Endodermal cell (in vitro differentiated cells): ENCODE measurements around the gene KLHL18. TPM values are rescaled to one million over a fixed set of nuclear protein-coding genes. Genes with fewer than 3 reads are reported as not detected.
A peak's percentile ranks its signal among the peaks of the same experiment; 100 is the strongest.
"Not testable (repeated sequence)": the region's sequence is repeated elsewhere in the genome, so short reads cannot be mapped to it uniquely, and the experiment has no call there.

ENCODE experiments used
- DNase-seq: peaks from one replicate; pipeline ENCODE4 v3.0.0-alpha.2; 2017
- H3K27ac ChIP-seq: 2 replicates; pipeline ENCODE4 v1.5.1; 2013; ENCODE audit warnings: mild to moderate bottlenecking, low read depth, low read length, moderate library complexity
- H3K27me3 ChIP-seq: 2 replicates; pipeline ENCODE4 v1.6.1; 2013; ENCODE audit warnings: mild to moderate bottlenecking, low read length, moderate library complexity; ENCODE audit not compliant: insufficient read depth, control insufficient read depth, poor library complexity, severe bottlenecking
- H3K36me3 ChIP-seq: 2 replicates; pipeline ENCODE4 v1.7.0; 2013; ENCODE audit warnings: mild to moderate bottlenecking, low read length, moderate library complexity; ENCODE audit not compliant: control insufficient read depth, insufficient read depth
- H3K4me1 ChIP-seq: one replicate; pipeline ENCODE4 v1.7.0; 2013; ENCODE audit warnings: low read length; ENCODE audit not compliant: control insufficient read depth, insufficient read depth
- H3K4me3 ChIP-seq: 2 replicates; pipeline ENCODE4 v1.5.1; 2013; ENCODE audit warnings: mild to moderate bottlenecking, low read length, moderate library complexity
- H3K9ac ChIP-seq: 2 replicates; pipeline ENCODE4 v1.6.1; 2013; ENCODE audit warnings: mild to moderate bottlenecking, low read length, moderate library complexity; ENCODE audit not compliant: poor library complexity, severe bottlenecking; ENCODE audit errors: extremely low read depth
- H3K9me3 ChIP-seq: 2 replicates; pipeline ENCODE4 v1.6.1; 2013; ENCODE audit warnings: mild to moderate bottlenecking, low read length, moderate library complexity; ENCODE audit not compliant: control insufficient read depth
- H3K27ac Mint-ChIP-seq: 2 replicates; pipeline ENCODE4 v1.8.0; 2020; ENCODE audit warnings: mixed read lengths
- H3K27me3 Mint-ChIP-seq: 2 replicates; pipeline ENCODE4 v1.8.0; 2021; ENCODE audit warnings: mild to moderate bottlenecking, mixed read lengths; ENCODE audit not compliant: insufficient read depth
- H3K36me3 Mint-ChIP-seq: 2 replicates; pipeline ENCODE4 v1.8.0; 2020; ENCODE audit warnings: low read depth, mixed read lengths
- H3K4me1 Mint-ChIP-seq: 2 replicates; pipeline ENCODE4 v1.8.0; 2020; ENCODE audit warnings: mixed read lengths
- H3K4me3 Mint-ChIP-seq: 2 replicates; pipeline ENCODE4 v1.8.0; 2020; ENCODE audit warnings: mild to moderate bottlenecking, moderate library complexity, mixed read lengths
- H3K9me3 Mint-ChIP-seq: 2 replicates; pipeline ENCODE4 v1.8.0; 2020; ENCODE audit warnings: mild to moderate bottlenecking, mixed read lengths
- CTCF ChIP-seq: fragments of 200-600 bp; sonication (generic); conservative IDR thresholded peaks from 2 replicates; pipeline ENCODE4 v1.5.0; 2021; ENCODE audit warnings: antibody characterized with exemption, mild to moderate bottlenecking
- WGBS, 2 experiments: methylation state at CpG; one replicate each; pipeline versions ENCODE4 v1.1.5 to v1.1.7; 2013; ENCODE audit warnings: missing lambda C conversion rate in 2 of 2, mixed read lengths in 1 of 2; ENCODE audit not compliant: insufficient coverage in 1 of 2, insufficient read length in 1 of 2; 5-methylcytosine and 5-hydroxymethylcytosine counted together
- total RNA-seq, 2 donors: library from RNA; stranded (reverse); fragmentation: NEBNext Ultra II Directional in 1 of 2; extraction: Animal tissue kit (Norgen Biotek cat#: 25700) in 1 of 2; gene quantifications; 2 replicates in 1 of 2; 3 replicates in 1 of 2; pipeline ENCODE4 v1.2.1, GENCODE V29; 2021

Gene KLHL18
- total RNA-seq, 2 donors from 2014 or later, result 20.7 to 28.3 TPM

GRCh38 chr3:47251689-47252088, 31.1 kb upstream of the KLHL18 start:
- peaks cover 2% of the 10 kb centered on the region for H3K4me1 Mint-ChIP-seq
- H3K9me3 Mint-ChIP-seq, result no peaks in the 10 kb centered on the region
- no peak for DNase-seq
- no peak overlapping the region for H3K4me3 Mint-ChIP-seq
- no peaks in the 10 kb centered on the region for H3K27me3 Mint-ChIP-seq
- Histone ChIP-seq H3K9me3 (no peaks in the 10 kb centered on the region), H3K36me3 (no peaks in the 10 kb centered on the region), H3K27me3 (no peaks in the 10 kb centered on the region), H3K27ac (no peak overlapping the region), H3K9ac (no peak overlapping the region), H3K4me1 (no peaks in the 10 kb centered on the region), H3K4me3 (no peak overlapping the region)
- 87 to 94% methylated on average over 2 to 5 of the region's 5 CpGs for WGBS, 2 experiments
- no peak overlapping the region for H3K27ac Mint-ChIP-seq
- TF ChIP-seq CTCF, result no peak
- H3K36me3 Mint-ChIP-seq, result no peaks in the 10 kb centered on the region

GRCh38 chr3:47256331-47256730, 26.4 kb upstream of the KLHL18 start:
- not testable (repeated sequence) for H3K4me3 Mint-ChIP-seq

GRCh38 chr3:47259114-47259513, 23.6 kb upstream of the KLHL18 start:
- no peaks in the 10 kb centered on the region for H3K36me3 ChIP-seq
- H3K9me3 ChIP-seq, result no peaks in the 10 kb centered on the region
- no peaks in the 10 kb centered on the region for H3K27me3 ChIP-seq
- Mint-ChIP-seq H3K27ac (peak overlapping the region; percentile 72), H3K9me3 (no peaks in the 10 kb centered on the region), H3K27me3 (no peaks in the 10 kb centered on the region), H3K36me3 (no peaks in the 10 kb centered on the region), H3K4me1 (peaks cover 14% of the 10 kb centered on the region), H3K4me3 (no peak overlapping the region)
- no peak overlapping the region for H3K4me3 ChIP-seq
- no peak overlapping the region for H3K9ac ChIP-seq
- 93 to 100% methylated on average over 3 of the region's 3 CpGs for WGBS, 2 experiments
- no peak for TF ChIP-seq CTCF
- H3K27ac ChIP-seq, result no peak overlapping the region
- DNase-seq, result no peak
- no peaks in the 10 kb centered on the region for H3K4me1 ChIP-seq

More at GRCh38 chr3:47256331-47256730, 26.4 kb upstream of the KLHL18 start:
- not testable (repeated sequence) for H3K27ac Mint-ChIP-seq, H3K4me3 ChIP-seq, H3K36me3 Mint-ChIP-seq, H3K27me3 ChIP-seq, H3K9ac ChIP-seq, H3K4me1 ChIP-seq, DNase-seq, H3K27ac ChIP-seq, H3K9me3 ChIP-seq, H3K27me3 Mint-ChIP-seq, H3K36me3 ChIP-seq, H3K9me3 Mint-ChIP-seq
- H3K4me1 Mint-ChIP-seq, result peaks cover 14% of the 10 kb centered on the region
- WGBS, 2 experiments, result 94% methylated on average over 25 of the region's 25 CpGs; no CpG with 5 or more reads in 1 of the 2 experiments

- H3K27ac ChIP-seq, result no peak overlapping the region
- Mint-ChIP-seq H3K9me3 (no peaks in the 10 kb centered on the region), H3K27me3 (no peaks in the 10 kb centered on the region), H3K4me1 (peaks cover 14% of the 10 kb centered on the region), H3K4me3 (no peak overlapping the region), H3K36me3 (no peaks in the 10 kb centered on the region), H3K27ac (no peak overlapping the region)
- no peaks in the 10 kb centered on the region for H3K9me3 ChIP-seq
- no peaks in the 10 kb centered on the region for H3K36me3 ChIP-seq
- H3K4me3 ChIP-seq, result no peak overlapping the region
- WGBS, 2 experiments, result 88 to 100% methylated on average over 3 to 4 of the region's 4 CpGs
- H3K9ac ChIP-seq, result no peak overlapping the region
- TF ChIP-seq CTCF, result no peak
- H3K27me3 ChIP-seq, result no peaks in the 10 kb centered on the region
- no peak for DNase-seq
- no peaks in the 10 kb centered on the region for H3K4me1 ChIP-seq
These were observed 22.1 kb upstream of the KLHL18 start for GRCh38 chr3:47260605-47261004.
